Gastrocnemius medialis (tissue), 4 donors: ENCODE data around the gene NSUN2. TPM values are rescaled to one million over a fixed set of nuclear protein-coding genes. Genes with fewer than 3 reads are reported as not detected.
A peak's percentile ranks its signal among the peaks of the same experiment; 100 is the strongest.

ENCODE experiments used
- ATAC-seq, 2 donors: fragments of 150-250 bp; one replicate each; pipeline ENCODE4 v1.9.1; 2016
- DNase-seq, 2 donors: peaks; one replicate each; pipeline ENCODE4 v3.0.0-alpha.2; 2019
- H3K27ac ChIP-seq, 4 donors: fragments of 200-600 bp; sonication (generic); 1 replicate in 1 of 4; 2 replicates in 3 of 4; pipeline ENCODE4 v1.5.1; 2016 to 2018; ENCODE audit warnings: mild to moderate bottlenecking in 2 of 4, moderate library complexity in 1 of 4
- H3K27me3 ChIP-seq, 3 donors: fragments of 200-600 bp; sonication (generic) in 2 of 3; 1 replicate in 1 of 3; 2 replicates in 2 of 3; pipeline versions ENCODE4 v1.5.1 to v1.6.0; 2016 to 2019; ENCODE audit warnings: mild to moderate bottlenecking in 1 of 3, moderate library complexity in 1 of 3
- H3K36me3 ChIP-seq, 2 donors: fragments of 200-600 bp; sonication (generic) in 1 of 2; one replicate each; pipeline ENCODE4 v1.5.1; 2017 to 2018
- H3K4me1 ChIP-seq, 2 donors: fragments of 200-600 bp; sonication (generic) in 1 of 2; one replicate each; pipeline ENCODE4 v1.5.1; 2016 to 2017; ENCODE audit warnings: mild to moderate bottlenecking in 2 of 2
- H3K4me3 ChIP-seq, 4 donors: fragments of 200-600 bp; sonication (generic) in 3 of 4; 1 replicate in 1 of 4; 2 replicates in 3 of 4; pipeline ENCODE4 v1.5.1; 2016 to 2019; ENCODE audit warnings: mild to moderate bottlenecking in 2 of 4
- H3K9me3 ChIP-seq, 3 donors: fragments of 200-600 bp; sonication (generic) in 2 of 3; 1 replicate in 1 of 3; 2 replicates in 2 of 3; pipeline ENCODE4 v1.5.1; 2016 to 2019
- POLR2A ChIP-seq, 2 donors: fragments of 450-650 bp; IDR thresholded peaks; one replicate each; pipeline ENCODE4 v1.6.1; 2017; ENCODE audit warnings: antibody characterized with exemption in 2 of 2, mild to moderate bottlenecking in 2 of 2, moderate library complexity in 2 of 2
- in situ Hi-C, 4 donors: fragments of 200-750 bp; cut with MboI; loops; one replicate each; pipeline versions ENCODE4 v1.15.0 to v1.8.0; 2017; ENCODE audit warnings: low sequenced_read_pairs in 4 of 4
- intact Hi-C: fragments of 100-400 bp; cut with DNase I; formaldehyde crosslinking; loops from one replicate; pipeline ENCODE4 v1.15.1; 2023; ENCODE audit warnings: low total_unique reads
- total RNA-seq, 4 donors: library from RNA; depleted of rRNA; stranded (reverse); fragments of >200 nt; gene quantifications; one replicate each; pipeline versions ENCODE4 v1.1.0 to v1.2.3, GENCODE V29; 2016
- TF ChIP-seq, protein P1 (sequence below), 5 experiments: fragments of 450-650 bp in 3 of 5; fragments of 200-600 bp in 2 of 5; sonication (generic) in 2 of 5; IDR thresholded peaks in 4 of 5; conservative IDR thresholded peaks in 1 of 5; 1 replicate in 4 of 5; 2 replicates in 1 of 5; pipeline ENCODE4 v1.5.1; 2016 to 2019; ENCODE audit warnings: antibody characterized with exemption in 5 of 5, mild to moderate bottlenecking in 3 of 5, moderate library complexity in 3 of 5

The NSUN2 gene
- total RNA-seq, 4 donors from 2014 or later: 29.4 to 45.9 (median 38.0) TPM

DNA sequence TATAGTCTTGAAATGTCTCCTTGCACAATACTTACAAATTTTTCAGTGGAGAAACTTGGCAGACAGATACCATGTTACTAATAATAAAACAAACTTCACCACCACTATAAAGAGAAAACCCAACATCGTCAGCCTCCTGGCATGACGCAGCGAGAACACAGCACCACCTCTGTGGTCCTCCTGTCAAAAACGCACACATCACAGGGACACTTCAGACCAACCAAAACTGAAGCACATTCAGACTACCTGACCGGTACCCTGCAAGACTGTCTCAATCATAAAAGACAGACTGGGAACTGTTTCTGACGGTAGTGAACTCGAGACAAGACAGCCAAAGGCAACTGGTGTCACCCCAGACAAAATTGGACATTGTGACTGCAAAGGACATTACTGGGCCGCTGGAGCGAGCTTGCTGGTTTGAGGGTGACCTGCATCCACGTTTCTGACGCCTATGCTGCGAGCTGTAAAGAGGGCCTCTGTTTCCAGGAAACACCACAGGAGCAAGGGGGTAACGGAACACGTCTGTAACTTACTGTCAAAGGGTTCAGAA is 34.4 kb downstream of the NSUN2 start:
- in situ Hi-C loops: loop anchor here in 3 of 4 donors (25.0 kb wide), 2 partner anchors 711 to 1111 kb away; no protein-coding TSS in a partner anchor
- TF ChIP-seq POLR2A (IDR thresholded peaks at IDR 0.05): no peak
- TF ChIP-seq, protein P1, sequence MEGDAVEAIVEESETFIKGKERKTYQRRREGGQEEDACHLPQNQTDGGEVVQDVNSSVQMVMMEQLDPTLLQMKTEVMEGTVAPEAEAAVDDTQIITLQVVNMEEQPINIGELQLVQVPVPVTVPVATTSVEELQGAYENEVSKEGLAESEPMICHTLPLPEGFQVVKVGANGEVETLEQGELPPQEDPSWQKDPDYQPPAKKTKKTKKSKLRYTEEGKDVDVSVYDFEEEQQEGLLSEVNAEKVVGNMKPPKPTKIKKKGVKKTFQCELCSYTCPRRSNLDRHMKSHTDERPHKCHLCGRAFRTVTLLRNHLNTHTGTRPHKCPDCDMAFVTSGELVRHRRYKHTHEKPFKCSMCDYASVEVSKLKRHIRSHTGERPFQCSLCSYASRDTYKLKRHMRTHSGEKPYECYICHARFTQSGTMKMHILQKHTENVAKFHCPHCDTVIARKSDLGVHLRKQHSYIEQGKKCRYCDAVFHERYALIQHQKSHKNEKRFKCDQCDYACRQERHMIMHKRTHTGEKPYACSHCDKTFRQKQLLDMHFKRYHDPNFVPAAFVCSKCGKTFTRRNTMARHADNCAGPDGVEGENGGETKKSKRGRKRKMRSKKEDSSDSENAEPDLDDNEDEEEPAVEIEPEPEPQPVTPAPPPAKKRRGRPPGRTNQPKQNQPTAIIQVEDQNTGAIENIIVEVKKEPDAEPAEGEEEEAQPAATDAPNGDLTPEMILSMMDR (IDR thresholded peaks at IDR 0.05 in 4 of 5, conservative IDR thresholded peaks at IDR 0.05 in 1 of 5): no peak
- DNase-seq: no peak

DNA sequence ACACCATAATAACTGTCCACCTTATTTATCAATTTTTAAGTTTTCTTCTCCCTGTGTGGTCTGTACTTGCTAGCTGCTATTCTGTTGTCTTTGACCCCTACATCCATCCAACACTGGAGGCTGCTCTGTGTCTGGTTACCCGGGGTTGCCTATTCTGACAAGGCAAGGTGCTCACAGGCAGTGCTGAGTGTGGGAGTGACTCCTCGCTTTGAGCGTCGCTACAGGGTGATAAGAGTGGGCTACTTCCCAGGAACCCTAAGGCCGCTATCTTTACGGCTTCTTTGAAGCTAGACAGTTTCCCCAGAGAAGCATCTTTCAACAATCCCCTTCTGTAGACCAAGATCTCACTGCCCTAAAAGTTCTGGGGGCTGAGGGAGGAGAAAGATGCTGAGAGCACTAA is 35.3 kb downstream of the NSUN2 start:
- no peaks in the 10 kb centered on the region for H3K9me3 ChIP-seq
- in situ Hi-C loops (loop anchor here in 3 of 4 donors (25.0 kb wide), 2 partner anchors 710 to 1110 kb away; no protein-coding TSS in a partner anchor), intact Hi-C loops (no loop called here)
- ATAC-seq (no peak), DNase-seq (no peak)
- H3K4me1 ChIP-seq: peaks cover 0 to 10% of the 10 kb centered on the region in 2 donors
- H3K27me3 ChIP-seq: no peaks in the 10 kb centered on the region
- peaks cover 0 to 56% of the 10 kb centered on the region in 2 donors for H3K36me3 ChIP-seq
- no peak overlapping the region for H3K4me3 ChIP-seq
- TF ChIP-seq POLR2A (IDR thresholded peaks at IDR 0.05): no peak
- TF ChIP-seq, protein P1 (IDR thresholded peaks at IDR 0.05 in 4 of 5, conservative IDR thresholded peaks at IDR 0.05 in 1 of 5): no peak
- peak overlapping the region in 2 of 4 donors; percentile 35 to 50 for H3K27ac ChIP-seq

More for the DNA sequence above, 34.4 kb downstream of the NSUN2 start:
- Histone ChIP-seq H3K4me1 (peaks cover 0 to 10% of the 10 kb centered on the region in 2 donors), H3K9me3 (no peaks in the 10 kb centered on the region), H3K27ac (peak overlapping the region; percentile 35 to 71 (median 50)), H3K4me3 (no peak overlapping the region), H3K36me3 (peaks cover 0 to 65% of the 10 kb centered on the region in 2 donors), H3K27me3 (no peaks in the 10 kb centered on the region)
- peak; percentile 66 to 73 for ATAC-seq
- intact Hi-C loops: no loop called here

DNA sequence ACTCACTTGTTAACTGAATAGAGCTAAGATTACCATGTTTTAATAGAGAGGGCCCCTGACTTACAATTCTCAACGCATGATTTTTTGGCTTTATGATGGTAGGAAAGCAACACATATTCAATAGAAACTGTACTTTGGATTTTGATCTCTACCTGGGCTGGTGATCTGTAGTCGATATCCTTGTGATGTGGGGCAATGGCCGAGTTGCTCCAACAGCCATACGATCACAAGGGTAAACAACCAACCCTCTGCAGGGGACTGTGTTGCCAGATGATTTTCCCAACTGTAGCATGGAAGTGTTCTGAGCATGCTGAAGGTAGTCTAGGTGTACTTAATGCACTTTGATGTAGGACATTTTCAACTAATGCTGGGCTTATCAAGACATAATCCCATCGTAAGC is 36.5 kb downstream of the NSUN2 start:
- peaks cover 0 to 45% of the 10 kb centered on the region in 2 donors for H3K36me3 ChIP-seq
- intact Hi-C loops: no loop called here
- in situ Hi-C loops: loop anchor here in 3 of 4 donors (25.0 kb wide), 2 partner anchors 709 to 1109 kb away; no protein-coding TSS in a partner anchor

DNA sequence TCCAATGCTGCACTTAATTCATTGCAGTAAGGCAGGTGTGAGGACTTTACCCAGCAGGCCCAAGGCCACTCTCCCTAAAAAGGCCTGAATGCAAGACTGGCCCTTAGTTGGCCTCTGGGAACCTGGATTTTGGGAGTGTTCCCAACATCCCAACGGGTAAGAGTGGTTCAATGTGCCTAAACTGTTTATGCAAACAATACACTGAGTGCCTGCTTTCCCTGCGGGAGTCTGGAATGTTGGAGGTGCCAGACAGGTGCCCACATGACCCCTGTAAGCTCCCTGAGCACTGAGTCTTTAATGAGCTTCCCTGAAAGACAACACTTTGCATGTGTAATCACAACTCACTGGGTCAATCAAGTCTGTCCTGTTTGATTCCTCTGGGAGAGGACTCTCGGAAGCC is 37.4 kb downstream of the NSUN2 start:
- peaks cover 0 to 10% of the 10 kb centered on the region in 2 donors for H3K4me1 ChIP-seq
- ATAC-seq (no peak), DNase-seq (no peak)
- no peak overlapping the region for H3K27ac ChIP-seq
- no peaks in the 10 kb centered on the region for H3K27me3 ChIP-seq
- in situ Hi-C loops: loop anchor here in 3 of 4 donors (25.0 kb wide), 2 partner anchors 708 to 1108 kb away; no protein-coding TSS in a partner anchor
- H3K4me3 ChIP-seq: no peak overlapping the region
- no peak for TF ChIP-seq POLR2A (IDR thresholded peaks at IDR 0.05)
- TF ChIP-seq, protein P1 (IDR thresholded peaks at IDR 0.05 in 4 of 5, conservative IDR thresholded peaks at IDR 0.05 in 1 of 5): no peak
- intact Hi-C loops: no loop called here
- H3K9me3 ChIP-seq: no peaks in the 10 kb centered on the region
- H3K36me3 ChIP-seq: peaks cover 0 to 35% of the 10 kb centered on the region in 2 donors

More for the DNA sequence above, 36.5 kb downstream of the NSUN2 start:
- DNase-seq: no peak
- Histone ChIP-seq H3K4me3 (no peak overlapping the region), H3K4me1 (peaks cover 0 to 10% of the 10 kb centered on the region in 2 donors), H3K9me3 (no peaks in the 10 kb centered on the region), H3K27me3 (no peaks in the 10 kb centered on the region), H3K27ac (no peak overlapping the region)
- ATAC-seq: no peak
- TF ChIP-seq, protein P1 (IDR thresholded peaks at IDR 0.05 in 4 of 5, conservative IDR thresholded peaks at IDR 0.05 in 1 of 5): no peak
- no peak for TF ChIP-seq POLR2A (IDR thresholded peaks at IDR 0.05)
